HG03520 (cell line): ENCODE results near the gene SHPK.

Experiments used
- ATAC-seq: cut with Tn5 transposase; IDR thresholded peaks from one replicate; pipeline ENCODE4 v1.9.1; 2021; ENCODE audit warnings: mild to moderate bottlenecking, moderate library complexity; ENCODE audit not compliant: unreplicated experiment

Gene SHPK

DNA sequence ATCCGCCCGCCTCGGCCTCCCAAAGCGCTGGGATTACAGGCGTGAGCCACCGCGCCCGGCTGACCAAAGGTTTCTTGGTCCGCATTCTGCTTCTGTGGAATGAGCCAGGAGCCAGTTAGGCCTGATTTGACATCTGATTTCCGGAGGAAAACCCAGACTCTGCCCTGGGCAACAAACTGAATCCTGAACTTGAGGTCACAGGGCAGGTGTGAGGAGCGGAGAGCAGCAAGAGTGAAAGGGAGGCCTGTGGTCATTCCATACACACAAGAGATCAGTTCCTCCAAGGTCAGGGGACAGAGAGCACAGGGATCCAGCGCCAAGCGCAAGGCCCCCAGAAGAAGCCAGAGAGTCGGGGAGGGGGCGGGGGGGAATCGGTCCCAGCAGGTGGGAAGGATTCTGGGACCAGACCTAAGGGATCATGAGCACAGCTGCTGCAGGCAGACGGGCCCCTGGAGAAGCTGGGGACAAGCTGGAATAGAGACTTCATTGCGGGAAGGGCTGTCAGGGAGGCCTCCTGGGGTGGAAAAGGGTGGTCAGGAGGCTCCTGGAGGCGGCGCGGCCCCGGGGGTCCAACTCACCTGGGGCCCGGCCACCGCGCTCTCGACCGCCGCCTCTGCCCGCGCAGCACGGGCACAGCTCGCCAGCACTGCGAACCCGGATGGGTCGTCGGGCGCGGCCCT is 436 bp downstream of the SHPK start:
- ATAC-seq, result no peak

DNA sequence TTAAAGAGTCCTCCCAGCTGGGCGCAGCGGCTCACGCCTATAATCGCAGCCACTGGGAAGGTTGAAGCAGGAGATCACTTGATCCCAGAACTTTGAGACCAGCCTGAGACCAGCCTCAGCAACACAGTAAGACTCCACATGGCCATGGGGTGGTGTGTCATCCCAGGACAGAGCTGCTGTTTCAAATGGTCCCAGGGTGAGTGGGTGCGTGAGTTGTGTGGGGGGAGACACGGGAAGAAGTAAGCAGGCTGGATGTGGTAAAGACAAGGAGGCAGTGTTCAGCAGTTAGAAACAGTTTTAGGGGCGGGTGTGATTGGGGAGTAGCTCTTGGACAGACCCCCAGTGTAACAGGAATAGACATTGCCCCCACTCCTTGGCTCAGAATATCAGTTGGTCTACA is 3.8 kb downstream of the SHPK start:
- ATAC-seq, result no peak

DNA sequence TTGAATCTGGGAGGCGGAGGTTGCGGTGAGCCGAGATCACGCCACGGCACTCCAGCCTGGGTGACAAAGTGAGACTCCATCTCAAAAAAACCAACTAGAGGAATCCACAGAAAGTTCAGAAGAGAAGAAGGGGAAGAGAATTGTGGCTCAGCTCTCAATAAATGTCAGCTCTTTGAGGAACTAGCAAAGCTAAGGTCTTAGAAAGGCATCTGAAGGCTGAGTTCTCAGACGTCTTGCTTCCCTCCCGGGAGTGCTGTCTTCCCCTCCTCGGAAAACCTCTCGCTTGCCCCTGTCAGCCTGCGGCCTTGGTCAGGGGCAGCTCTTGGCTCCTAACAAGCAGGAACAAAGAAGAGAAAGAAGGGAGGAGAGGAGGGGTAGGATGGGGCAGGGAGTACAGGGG is 5.3 kb downstream of the SHPK start:
- no peak for ATAC-seq

DNA sequence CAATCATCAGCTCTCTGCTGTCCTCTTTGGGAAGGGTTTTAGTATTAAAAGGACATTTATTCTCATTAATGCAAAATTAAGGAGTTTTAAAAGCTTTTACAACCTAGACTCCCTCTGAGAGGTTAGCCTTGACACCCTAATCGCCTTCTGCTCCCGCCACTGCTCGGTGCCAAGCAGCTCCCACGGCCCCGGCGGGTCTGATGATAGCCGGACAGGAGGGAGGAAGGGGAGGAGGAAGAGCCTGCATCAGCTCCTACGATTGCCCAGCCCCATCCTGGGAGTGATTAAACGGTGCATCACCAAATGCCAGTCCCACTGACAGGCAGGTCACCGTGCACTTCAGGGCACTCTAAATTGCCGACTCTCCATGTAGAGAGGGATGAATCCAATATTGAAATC is 8.3 kb downstream of the SHPK start:
- no peak for ATAC-seq

DNA sequence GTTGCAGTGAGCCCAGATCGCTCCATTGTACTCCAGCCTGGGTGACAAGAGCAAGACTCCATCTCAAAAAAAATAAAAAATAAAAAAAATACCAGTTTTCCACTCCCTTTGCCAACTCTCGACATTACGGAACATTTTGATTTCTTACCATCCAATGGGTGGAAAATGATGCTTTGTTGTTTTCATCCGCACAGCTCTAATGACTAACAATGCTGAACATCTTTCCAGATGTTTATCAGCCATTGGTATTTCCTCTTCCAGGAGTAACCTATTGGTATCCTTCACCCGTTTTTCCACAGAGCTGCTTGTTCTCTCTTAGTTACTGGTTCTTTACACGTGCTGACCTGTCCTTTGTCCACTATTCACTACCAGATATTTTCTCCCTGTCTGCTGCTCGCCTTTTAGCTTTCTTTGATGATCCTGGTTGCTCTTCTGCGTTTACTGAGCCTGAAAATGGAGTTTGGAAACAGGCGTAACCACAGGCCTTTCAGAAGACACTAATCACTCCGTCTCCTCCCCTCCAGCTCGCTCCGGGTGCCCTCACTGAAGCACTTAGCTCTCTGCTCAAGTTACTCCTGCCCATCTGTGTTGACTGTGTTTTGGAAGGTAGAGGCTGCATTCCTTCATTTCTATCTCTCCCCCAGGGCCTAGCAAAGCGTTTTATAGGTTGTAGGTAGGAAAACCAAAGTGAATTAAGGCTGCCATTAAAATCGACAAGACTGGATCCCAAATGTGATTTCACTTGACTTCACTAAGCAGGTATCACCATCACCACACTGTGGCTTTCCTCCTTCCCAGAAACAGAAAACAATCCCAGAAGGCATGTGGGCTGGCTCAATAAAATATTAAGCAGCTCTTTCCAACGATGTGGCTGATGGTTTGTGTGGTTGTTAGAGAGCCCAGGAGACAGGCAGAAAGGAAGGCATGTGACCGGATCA is 8.9 kb downstream of the SHPK start:
- ATAC-seq, result no peak

DNA sequence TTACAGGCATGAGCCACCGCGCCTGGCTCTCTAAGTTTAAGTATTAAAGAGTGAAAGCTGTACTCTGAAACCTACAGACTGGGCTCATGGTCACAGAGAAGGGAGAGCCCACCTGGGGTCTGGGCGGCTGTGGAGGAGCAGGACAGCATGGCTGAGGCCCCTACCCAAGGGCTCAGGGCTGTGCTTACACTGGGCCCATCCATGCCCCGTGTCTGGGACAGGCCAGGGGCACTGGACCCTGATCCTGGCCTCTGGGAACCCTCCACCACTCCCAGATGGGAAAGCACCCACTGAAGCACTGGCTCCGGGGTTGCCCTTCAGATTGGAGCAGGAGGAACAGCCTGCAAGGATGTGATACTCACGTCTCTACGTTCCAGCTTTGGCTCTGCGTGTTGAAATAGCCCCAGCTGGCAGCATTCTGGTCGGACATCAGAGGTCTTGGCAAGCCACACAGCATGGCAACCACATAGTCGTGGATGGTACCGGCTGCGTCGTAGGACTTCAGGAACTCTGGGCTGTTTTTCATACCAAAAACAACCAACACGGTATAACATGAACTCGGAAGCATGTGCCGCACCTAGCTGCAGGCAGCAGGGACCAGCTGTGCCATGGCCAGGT is 13.0 kb downstream of the SHPK start:
- no peak for ATAC-seq

DNA sequence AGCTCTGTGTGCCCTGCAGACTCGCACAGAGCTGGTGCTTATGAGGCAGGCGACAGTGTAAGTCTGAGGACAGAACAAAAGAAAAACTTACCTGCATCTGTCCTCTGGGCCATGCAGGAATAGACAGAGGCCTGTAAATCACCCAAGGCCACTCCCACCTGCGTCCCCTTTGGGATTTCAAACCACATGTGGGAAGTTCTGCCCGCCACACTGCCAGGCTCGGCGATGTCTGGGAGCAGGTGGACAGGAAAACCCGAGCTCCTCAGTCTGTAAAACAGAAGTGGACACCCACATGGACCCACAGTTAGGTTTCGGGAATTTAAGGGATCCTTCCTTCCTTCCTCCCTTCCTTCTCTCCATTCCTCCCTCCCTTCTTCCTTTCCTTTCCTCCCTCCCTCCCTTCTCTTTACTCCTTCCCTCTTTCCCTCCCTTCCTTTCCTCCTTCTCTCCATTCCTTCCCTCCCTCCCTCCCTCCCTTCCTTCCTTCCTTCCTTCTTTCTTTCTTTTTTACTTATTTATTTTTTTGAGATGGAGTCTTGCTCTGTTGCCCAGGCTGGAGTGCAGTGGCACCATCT is 14.8 kb downstream of the SHPK start:
- ATAC-seq, result no peak

DNA sequence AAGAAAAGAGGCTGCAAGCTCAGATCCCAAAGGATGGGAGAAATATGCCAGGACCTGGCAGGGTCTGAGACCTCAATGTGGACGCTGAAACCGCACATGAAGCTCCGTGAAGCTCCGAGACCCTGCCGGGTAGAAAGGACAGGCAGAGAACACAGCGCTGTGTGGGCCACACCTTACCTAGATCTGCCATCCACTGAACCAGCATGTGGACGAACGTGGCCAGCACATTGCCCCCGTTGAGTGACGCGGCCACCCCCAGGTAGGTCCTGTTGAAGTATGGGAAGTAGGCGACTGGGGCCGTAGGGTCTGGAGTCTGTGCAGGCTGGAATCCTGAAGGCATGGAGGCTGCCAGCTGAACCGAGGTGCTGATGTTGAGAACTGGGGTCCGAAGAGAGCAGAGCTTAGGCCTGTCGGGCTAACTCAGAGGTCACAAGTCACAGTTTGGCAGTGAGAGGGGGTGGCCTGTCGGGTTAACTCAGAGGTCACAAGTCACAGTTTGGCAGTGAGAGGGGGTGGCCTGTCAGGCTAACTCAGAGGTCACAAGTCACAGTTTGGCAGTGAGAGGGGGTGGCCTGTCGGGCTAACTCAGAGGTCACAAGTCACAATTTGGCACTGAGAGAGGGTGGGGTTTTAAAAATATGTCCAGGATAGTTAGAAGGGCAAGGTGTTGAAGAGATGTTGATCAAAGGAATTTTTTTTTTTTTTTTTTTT is 20.7 kb downstream of the SHPK start:
- no peak for ATAC-seq

DNA sequence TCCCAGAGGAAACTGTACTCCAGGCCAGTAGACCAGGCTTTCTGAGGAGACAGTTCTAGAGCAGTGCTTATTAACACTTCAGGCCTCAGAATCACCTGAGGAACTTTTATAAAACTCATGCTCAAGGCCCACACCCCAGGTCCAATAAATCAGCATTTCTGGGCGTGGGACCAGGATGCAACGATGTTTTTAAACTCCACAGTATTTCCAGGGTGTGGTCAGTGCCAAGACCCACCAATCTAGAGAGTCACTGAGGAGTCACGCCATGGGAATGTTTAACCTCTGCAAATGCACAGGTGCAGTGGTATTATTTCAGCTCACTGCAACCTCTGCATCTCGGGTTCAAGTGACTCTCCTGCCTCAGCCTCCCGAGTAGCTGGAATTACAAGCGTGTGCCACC is 22.9 kb downstream of the SHPK start:
- ATAC-seq, result no peak

DNA sequence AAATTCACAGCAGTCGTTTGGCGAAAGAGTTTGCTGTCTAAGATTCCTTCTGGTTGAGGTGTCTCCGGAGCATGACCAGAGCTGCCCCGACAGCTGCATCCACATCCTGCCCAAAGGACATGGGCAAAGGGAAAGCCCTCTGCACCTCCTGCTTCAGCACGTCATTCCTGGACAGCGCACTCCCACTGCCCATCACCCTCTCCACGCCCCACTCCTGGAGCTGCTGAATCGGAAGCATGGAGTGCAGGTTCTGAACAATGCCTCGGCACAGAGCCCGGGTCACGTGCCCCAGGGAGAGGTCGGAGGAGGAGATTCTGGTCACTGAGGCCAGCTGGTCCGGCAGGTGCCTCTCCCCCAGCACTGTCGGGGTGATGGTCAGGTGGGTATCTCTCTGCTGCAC is 25.5 kb downstream of the SHPK start:
- no peak for ATAC-seq

DNA sequence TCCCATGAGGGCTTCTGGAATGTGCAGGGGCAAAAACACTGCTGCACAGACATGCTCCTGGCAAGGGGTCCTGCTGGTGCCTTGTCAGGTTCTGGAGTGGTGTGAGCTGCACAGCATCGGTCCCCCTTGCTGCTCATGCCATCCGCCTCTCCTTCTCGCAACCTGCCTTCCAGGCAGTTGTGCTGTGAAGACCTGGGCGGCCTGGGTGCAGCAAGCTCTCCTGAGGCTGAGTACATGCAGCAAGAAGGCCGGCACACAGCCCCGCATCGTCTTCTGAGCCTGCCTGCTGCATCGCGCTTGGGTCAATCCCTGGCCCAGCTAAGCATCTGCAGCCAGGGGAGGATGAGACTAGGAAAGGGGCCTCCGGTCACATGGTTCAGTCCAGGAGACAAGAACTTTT is 26.4 kb downstream of the SHPK start:
- ATAC-seq, result no peak

DNA sequence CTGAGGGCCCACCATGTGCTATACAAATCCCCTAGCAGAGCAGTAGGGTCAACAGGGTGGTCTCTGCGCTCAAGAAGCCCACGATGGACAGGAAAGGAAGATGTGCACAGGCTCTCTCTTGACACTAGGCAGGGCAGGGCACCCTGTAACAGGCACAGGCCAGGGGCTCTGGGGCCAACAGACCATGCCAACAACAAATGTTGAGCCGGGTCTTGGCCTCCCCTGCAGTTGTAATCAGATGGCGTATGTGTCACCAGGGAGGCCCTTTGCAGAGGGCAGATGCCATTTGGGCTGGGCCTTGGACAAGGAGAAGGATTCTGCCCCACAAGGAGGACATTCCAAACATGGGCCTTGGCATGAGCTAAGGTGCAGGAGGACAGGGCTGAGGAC is 32.2 kb downstream of the SHPK start:
- no peak for ATAC-seq

DNA sequence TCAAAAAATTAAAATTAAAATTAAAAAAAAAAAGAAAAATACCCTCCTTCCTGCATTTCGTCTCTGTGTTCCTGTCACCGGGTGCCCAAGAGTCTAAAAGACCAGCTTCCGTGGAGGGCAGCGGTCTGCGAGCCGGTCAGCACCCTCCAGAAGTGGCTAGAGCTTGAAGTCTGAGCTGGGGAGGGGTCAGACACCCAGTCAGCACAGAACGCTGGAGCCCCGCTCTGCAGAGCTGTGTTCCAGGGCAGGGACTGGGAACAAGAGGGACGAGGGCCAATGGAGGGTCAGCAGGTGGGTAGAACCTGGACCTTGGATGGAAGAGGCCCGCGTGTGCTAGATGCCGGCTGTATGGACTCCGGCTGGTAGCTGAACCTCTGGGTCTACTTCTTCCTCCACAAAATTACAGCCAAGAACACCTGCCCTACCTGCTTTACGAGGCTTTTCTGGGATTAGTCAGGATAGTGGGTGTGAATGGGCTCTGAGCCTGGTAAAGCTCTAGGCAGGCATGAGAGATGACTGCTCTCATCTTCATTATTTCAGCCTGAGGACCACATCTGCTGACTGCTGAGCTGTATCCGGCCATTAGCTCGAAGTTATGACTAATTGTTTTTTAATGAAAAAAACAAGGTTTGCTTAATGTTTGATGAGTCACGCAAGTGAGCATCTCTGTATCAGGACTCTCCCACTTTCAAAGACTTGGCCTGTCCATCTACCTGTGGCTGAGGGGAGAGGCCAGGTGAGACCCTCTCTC is 32.8 kb downstream of the SHPK start:
- no peak for ATAC-seq

DNA sequence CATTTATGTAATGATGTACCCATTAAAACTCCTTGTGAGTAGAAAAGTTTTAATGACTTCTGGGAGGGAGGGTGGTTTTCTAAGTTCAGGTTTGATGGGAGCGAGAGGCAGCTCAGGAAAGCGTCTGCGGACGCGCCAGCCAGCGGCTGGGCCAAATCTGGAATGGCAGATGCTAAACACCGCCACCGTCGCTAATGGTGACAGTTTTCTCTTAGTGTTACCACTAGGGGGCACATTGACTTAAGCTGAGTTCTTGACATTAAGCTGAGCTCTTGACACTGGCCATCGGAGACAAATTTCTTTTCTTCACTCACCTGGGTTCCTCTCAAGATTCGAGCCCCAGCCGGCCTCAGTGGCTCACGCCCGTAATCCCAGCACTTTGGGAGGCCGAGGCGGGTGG is 33.6 kb downstream of the SHPK start:
- no peak for ATAC-seq

DNA sequence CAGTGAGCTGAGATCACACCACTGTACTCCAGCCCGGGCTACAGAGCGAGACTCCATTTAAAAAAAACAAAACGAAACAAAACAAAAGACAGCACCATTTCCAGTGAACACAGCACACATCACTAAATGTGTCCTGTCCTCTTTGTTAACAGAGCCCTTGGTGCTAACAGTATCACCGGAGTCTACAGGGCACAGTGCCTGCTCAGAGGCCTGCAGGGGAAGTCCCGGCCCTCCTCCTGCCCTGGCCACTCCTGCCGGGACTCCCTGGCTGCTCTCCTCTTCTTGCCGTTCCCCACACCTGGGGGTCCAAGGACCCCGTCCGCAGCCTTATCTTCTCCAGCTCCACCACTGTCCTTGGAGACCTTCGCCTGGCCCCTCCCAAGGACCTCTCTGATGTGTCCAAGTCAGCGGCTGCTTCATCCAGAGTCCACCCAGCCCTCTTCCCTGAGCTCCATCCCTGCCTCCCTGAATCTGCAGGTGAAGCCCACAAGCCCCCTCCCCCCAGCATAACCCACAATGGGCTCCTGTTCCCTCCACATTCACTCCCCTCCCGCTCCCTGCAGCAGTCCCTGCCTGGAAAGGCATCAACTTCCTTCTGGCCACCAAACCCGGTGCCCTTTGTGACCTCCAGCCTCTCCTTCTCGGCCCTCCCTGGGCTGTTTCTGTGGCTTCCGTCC is 35.4 kb downstream of the SHPK start:
- ATAC-seq, result no peak

DNA sequence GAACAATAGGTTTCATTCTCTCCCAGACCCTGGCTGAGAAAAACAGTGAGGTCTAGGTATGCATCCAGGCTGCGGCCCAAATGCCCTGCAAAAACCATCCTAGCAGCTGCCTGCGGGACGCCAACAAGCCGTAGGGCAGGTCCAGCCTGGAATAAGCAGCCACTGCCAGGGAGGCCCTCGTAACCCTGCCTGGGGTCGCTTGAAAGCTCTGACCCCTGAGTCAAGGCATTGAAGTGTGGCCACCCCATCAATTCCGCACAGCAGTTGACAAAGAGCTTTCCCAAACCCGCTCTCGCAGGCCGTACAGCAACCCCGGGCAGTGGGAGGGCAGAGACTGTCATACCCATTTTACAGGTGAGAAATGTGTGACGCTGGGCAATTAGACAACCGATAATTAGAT is 38.0 kb downstream of the SHPK start:
- ATAC-seq, result no peak

DNA sequence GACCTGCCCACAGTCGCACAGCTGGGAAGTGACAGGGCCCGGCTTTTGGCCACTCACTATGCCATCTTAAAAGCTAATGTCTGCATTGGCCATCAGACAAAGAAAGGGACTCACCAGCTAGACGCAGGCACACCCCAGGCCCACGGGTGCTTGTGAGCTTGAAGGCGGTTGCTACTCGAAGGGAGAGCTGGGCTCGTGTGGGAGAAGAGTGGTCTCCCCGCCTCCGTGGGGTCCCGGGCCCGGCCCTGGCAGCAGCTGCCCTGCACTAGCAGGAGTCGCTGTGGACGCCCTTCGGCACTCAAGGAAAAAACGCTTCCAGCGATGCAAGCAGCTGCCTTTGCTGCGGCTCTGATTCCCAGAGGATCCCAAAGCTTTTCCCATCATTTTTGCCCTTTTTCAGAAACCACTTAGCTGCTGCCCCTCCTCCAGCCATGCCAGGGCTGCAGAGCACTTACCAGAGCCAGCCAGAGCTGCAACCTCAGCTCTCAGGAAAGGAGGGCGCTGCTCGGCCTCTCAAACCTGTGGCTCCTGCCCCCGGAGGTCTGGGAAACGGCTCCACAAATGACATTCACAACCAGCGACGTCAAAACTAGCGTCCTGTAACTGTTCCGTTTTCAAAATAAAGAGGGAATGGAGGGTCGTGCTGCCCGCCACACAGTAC is 39.1 kb downstream of the SHPK start:
- ATAC-seq, result no peak

DNA sequence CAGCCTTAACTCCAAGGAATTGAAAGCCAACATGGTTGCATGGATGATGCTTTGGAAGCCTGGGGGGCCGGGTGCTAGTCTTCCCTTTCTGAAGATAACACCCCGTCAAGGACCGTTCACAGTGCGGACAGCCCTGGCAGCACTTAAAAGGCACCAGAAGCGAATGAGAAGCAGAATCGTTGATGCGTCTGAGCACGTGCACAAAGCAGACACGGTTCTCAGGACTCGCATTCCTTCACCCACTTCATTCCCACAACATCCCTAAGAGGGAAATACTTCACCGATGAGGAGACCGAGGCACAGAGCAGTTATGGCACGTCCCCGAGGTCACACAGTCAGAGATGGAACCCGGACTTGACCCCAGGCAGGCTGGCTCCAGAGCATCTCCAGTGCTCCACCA is 41.1 kb downstream of the SHPK start:
- no peak for ATAC-seq
